Prostate gland (tissue), 2 donors: ENCODE results near the gene ITPKA.
"Not testable (repeated sequence)": the region's sequence is repeated elsewhere in the genome, so short reads cannot be mapped to it uniquely, and the experiment has no call there.

ENCODE experiments used
- POLR2A ChIP-seq: fragments of 450-650 bp; IDR thresholded peaks from one replicate; pipeline ENCODE4 v1.6.1; 2016; ENCODE audit warnings: antibody characterized with exemption, mild to moderate bottlenecking
- POLR2AphosphoS5 ChIP-seq: sonication (generic); formaldehyde crosslinking; IDR thresholded peaks from one replicate; pipeline ENCODE4 v1.6.1; 2017; ENCODE audit warnings: antibody characterized with exemption
- TF ChIP-seq, protein P1 (sequence below), 4 experiments: fragments of 200-600 bp in 2 of 4; fragments of 450-650 bp in 2 of 4; sonication (generic) in 2 of 4; IDR thresholded peaks; 1 replicate in 3 of 4; 2 replicates in 1 of 4; pipeline ENCODE4 v1.5.1; 2016 to 2019; ENCODE audit warnings: antibody characterized with exemption in 4 of 4, mild to moderate bottlenecking in 2 of 4, moderate library complexity in 2 of 4

DNA sequence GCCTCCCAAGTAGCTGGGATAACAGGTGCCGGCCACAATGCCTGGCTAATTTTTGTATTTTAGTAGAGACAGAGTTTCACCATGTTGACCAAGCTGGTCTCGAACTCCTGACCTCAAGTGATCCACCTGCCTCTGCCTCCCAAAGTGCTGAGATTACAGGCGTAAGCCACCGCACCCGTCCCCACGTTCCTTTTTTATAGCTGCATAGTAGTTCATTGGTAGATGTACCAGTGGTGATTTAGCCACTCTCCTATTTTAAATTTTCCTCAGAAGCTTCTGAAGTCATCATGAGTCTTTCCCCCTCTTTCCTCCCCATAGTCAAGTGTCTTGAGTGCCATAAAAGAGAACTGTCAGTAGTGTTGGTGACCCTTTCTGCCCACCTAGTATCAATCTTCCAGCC lies 24.0 kb upstream of the ITPKA start:
- not testable (repeated sequence) for TF ChIP-seq POLR2A, POLR2AphosphoS5
- TF ChIP-seq, protein P1, sequence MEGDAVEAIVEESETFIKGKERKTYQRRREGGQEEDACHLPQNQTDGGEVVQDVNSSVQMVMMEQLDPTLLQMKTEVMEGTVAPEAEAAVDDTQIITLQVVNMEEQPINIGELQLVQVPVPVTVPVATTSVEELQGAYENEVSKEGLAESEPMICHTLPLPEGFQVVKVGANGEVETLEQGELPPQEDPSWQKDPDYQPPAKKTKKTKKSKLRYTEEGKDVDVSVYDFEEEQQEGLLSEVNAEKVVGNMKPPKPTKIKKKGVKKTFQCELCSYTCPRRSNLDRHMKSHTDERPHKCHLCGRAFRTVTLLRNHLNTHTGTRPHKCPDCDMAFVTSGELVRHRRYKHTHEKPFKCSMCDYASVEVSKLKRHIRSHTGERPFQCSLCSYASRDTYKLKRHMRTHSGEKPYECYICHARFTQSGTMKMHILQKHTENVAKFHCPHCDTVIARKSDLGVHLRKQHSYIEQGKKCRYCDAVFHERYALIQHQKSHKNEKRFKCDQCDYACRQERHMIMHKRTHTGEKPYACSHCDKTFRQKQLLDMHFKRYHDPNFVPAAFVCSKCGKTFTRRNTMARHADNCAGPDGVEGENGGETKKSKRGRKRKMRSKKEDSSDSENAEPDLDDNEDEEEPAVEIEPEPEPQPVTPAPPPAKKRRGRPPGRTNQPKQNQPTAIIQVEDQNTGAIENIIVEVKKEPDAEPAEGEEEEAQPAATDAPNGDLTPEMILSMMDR (IDR thresholded peaks at IDR 0.05), result not testable (repeated sequence)
